ENCODE measurements around the gene DERA. TPM values are rescaled to one million over a fixed set of nuclear protein-coding genes. Genes with fewer than 3 reads are reported as not detected.

Gene DERA
- total and polyA plus RNA-seq, 10 donors: 14.5 to 35.4 (median 27.6) TPM

DNA sequence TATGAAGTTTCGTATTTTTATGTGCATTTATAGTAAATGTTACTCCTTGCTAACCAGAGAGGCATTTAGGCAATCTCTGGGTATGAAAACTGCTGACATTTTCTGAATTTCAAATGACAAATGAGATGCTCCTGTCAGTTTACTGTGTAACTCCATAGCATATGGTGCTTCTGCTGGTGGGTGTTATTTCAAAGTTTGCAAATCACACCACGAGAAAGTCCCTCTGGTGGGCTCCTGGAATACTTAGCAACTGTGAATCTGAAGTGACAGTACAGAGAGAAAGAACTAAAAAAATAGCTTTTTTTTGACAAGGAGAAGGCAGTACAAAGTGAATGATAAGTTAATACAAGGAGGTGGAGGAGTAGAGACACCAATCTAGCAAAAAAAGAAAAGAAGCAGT lies 161.5 kb downstream of the DERA start:
- TF ChIP-seq POLR2AphosphoS5 (IDR thresholded peaks at IDR 0.05): no peak
- no peak for TF ChIP-seq POLR2A (IDR thresholded peaks at IDR 0.05)
- TF ChIP-seq, protein P1, sequence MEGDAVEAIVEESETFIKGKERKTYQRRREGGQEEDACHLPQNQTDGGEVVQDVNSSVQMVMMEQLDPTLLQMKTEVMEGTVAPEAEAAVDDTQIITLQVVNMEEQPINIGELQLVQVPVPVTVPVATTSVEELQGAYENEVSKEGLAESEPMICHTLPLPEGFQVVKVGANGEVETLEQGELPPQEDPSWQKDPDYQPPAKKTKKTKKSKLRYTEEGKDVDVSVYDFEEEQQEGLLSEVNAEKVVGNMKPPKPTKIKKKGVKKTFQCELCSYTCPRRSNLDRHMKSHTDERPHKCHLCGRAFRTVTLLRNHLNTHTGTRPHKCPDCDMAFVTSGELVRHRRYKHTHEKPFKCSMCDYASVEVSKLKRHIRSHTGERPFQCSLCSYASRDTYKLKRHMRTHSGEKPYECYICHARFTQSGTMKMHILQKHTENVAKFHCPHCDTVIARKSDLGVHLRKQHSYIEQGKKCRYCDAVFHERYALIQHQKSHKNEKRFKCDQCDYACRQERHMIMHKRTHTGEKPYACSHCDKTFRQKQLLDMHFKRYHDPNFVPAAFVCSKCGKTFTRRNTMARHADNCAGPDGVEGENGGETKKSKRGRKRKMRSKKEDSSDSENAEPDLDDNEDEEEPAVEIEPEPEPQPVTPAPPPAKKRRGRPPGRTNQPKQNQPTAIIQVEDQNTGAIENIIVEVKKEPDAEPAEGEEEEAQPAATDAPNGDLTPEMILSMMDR (IDR thresholded peaks at IDR 0.05 in 8 of 11, conservative IDR thresholded peaks at IDR 0.05 in 3 of 11): no peak
- Histone ChIP-seq H3K36me3 (no peaks in the 10 kb centered on the region), H3K27ac (no peak overlapping the region), H3K27me3 (replicated peaks in 1 of 7) (peaks cover 0 to 14% (median 0%) of the 10 kb centered on the region in 7 donors), H3K4me1 (peaks cover 0 to 7% (median 0%) of the 10 kb centered on the region in 6 donors), H3K9me3 (no peaks in the 10 kb centered on the region), H3K4me3 (no peak overlapping the region)
- intact Hi-C loops (cut with DNase I; ENCODE audit: low total_unique reads): no loop called here
- WGBS, 5 donors: 74 to 84% (median 78%) methylated on average over 2 of the region's 2 CpGs
- DNase-seq: no peak

DNA sequence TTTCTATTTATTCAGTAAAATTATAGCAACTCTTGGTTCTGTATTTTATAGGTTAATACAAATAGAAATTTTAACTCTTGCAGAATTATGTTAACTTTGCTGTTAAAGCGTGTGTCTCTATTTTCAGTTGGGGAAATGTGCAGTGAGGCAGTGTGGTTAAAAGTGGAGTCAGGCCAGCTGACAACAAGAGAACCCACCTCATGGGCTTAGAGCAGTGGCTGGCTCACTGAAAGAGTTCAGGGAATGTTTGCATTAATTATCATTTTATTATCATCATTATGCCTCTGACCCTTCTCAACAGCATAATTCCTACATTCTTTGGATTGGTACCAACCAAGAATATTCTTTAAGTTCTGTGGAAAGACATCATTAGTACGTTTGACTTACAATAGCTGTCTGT lies 163.8 kb downstream of the DERA start:
- H3K27me3 ChIP-seq (replicated peaks in 1 of 7): peaks cover 0 to 13% (median 0%) of the 10 kb centered on the region in 7 donors
- intact Hi-C loops (cut with DNase I; ENCODE audit: low total_unique reads): no loop called here
- no peaks in the 10 kb centered on the region for H3K9me3 ChIP-seq
- H3K36me3 ChIP-seq: no peaks in the 10 kb centered on the region
- peaks cover 0 to 6% (median 0%) of the 10 kb centered on the region in 6 donors for H3K4me1 ChIP-seq
- DNase-seq: no peak
- WGBS, 5 donors: 66 to 75% (median 73%) methylated on average over 2 of the region's 2 CpGs
- H3K4me3 ChIP-seq: no peak overlapping the region
- no peak overlapping the region for H3K27ac ChIP-seq
- TF ChIP-seq, protein P1 (IDR thresholded peaks at IDR 0.05 in 8 of 11, conservative IDR thresholded peaks at IDR 0.05 in 3 of 11): no peak
- TF ChIP-seq POLR2A (IDR thresholded peaks at IDR 0.05): no peak
- TF ChIP-seq POLR2AphosphoS5 (IDR thresholded peaks at IDR 0.05): no peak

DNA sequence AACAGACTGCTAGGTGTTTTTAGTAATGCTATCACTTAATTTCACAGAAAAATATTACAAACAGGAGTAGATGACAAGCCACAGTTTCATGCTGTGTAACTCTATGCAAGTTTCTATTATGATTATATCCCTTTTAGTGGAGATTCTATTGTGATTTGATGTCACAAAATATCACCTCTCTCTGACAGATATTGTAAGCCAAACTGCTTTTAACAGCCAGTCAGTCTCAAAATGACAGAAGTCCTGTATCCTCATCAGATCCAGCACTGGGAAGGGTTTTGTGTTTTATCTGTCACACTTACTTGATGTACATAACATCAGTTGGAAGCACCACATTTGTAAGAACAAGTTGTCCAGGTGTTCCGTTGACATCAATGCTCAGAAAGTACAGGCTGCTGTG lies 164.8 kb downstream of the DERA start:
- TF ChIP-seq POLR2AphosphoS5 (IDR thresholded peaks at IDR 0.05) (no peak), POLR2A (IDR thresholded peaks at IDR 0.05) (no peak)
- TF ChIP-seq, protein P1 (IDR thresholded peaks at IDR 0.05 in 8 of 11, conservative IDR thresholded peaks at IDR 0.05 in 3 of 11): no peak
- Histone ChIP-seq H3K27ac (no peak overlapping the region), H3K4me1 (no peaks in the 10 kb centered on the region), H3K27me3 (replicated peaks in 1 of 7) (peaks cover 0 to 10% (median 0%) of the 10 kb centered on the region in 7 donors), H3K4me3 (no peak overlapping the region), H3K9me3 (no peaks in the 10 kb centered on the region), H3K36me3 (no peaks in the 10 kb centered on the region)
- DNase-seq: no peak
- 70 to 95% (median 83%) methylated on average over 1 of the region's 1 CpG for WGBS, 5 donors
- intact Hi-C loops (cut with DNase I; ENCODE audit: low total_unique reads): no loop called here

DNA sequence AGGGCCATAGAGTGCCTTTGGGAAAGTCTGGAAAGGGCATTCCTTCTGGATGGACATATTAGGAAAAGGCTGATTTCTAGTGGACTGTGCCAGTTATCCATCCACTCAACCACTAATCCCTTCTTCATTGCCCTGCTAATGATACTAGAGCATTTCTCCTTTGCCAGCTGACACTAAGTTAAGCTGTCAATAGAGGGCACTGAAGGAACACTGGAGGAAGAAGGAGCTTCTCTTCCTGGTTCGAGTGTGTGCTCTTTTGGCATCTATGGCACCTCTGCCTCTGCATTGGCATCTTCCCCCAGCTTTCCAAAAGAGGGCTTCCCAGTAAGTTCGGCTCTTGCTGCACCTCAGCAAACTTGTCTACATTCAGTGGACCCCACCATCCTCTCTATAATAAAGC lies 165.4 kb downstream of the DERA start:
- 34 to 56% (median 47%) methylated on average over 2 of the region's 2 CpGs for WGBS, 5 donors
- no peak overlapping the region for H3K4me3 ChIP-seq
- DNase-seq: no peak
- no peaks in the 10 kb centered on the region for H3K36me3 ChIP-seq
- TF ChIP-seq, protein P1 (IDR thresholded peaks at IDR 0.05 in 8 of 11, conservative IDR thresholded peaks at IDR 0.05 in 3 of 11): peak in 1 of 11 experiments; percentile 10
- TF ChIP-seq POLR2A (IDR thresholded peaks at IDR 0.05): no peak
- H3K27ac ChIP-seq: no peak overlapping the region
- H3K4me1 ChIP-seq: no peaks in the 10 kb centered on the region
- no peaks in the 10 kb centered on the region for H3K9me3 ChIP-seq
- H3K27me3 ChIP-seq (replicated peaks in 1 of 7): peaks cover 0 to 8% (median 0%) of the 10 kb centered on the region in 7 donors
- intact Hi-C loops (cut with DNase I; ENCODE audit: low total_unique reads): no loop called here
